ENCODE data around the gene SIDT1.

SIDT1 gene

GRCh38 chr3:113637756-113638155 is 105.4 kb downstream of the SIDT1 start:
- DNase-seq, result no peak

GRCh38 chr3:113638910-113639309 is 106.6 kb downstream of the SIDT1 start:
- no peak for DNase-seq

- no peak for DNase-seq
Observed at GRCh38 chr3:113643583-113643982, 111.2 kb downstream of the SIDT1 start.

- DNase-seq, result no peak
Observed at GRCh38 chr3:113648524-113648923, 116.2 kb downstream of the SIDT1 start.

- no peak for DNase-seq
Observed at GRCh38 chr3:113649174-113649845, 117.0 kb downstream of the SIDT1 start.

GRCh38 chr3:113654310-113654709 is 122.0 kb downstream of the SIDT1 start:
- DNase-seq, result no peak

GRCh38 chr3:113654851-113655250 is 122.5 kb downstream of the SIDT1 start:
- no peak for DNase-seq

- DNase-seq, result no peak
Observed at GRCh38 chr3:113658107-113658506, 125.8 kb downstream of the SIDT1 start.

GRCh38 chr3:113659101-113659541 is 126.8 kb downstream of the SIDT1 start:
- no peak for DNase-seq

- DNase-seq, result no peak
Observed at GRCh38 chr3:113659996-113660395, 127.6 kb downstream of the SIDT1 start.

GRCh38 chr3:113660458-113660857 is 128.1 kb downstream of the SIDT1 start:
- no peak for DNase-seq

- peak; percentile 31 to 43 for DNase-seq
Observed at GRCh38 chr3:113660896-113661295, 128.5 kb downstream of the SIDT1 start.

GRCh38 chr3:113662824-113663223 is 130.5 kb downstream of the SIDT1 start:
- DNase-seq, result no peak

- DNase-seq, result no peak
Observed at GRCh38 chr3:113663324-113663750, 131.0 kb downstream of the SIDT1 start.

- no peak for DNase-seq
Observed at GRCh38 chr3:113663761-113664160, 131.4 kb downstream of the SIDT1 start.

- no peak for DNase-seq
Observed at GRCh38 chr3:113664523-113665094, 132.3 kb downstream of the SIDT1 start.

GRCh38 chr3:113668015-113668414 is 135.7 kb downstream of the SIDT1 start:
- DNase-seq, result peak; percentile 81 to 82

- no peak for DNase-seq
Observed at GRCh38 chr3:113673593-113673992, 141.2 kb downstream of the SIDT1 start.

- DNase-seq, result peak; percentile 22 to 44
Observed at GRCh38 chr3:113676261-113676660, 143.9 kb downstream of the SIDT1 start.

GRCh38 chr3:113677737-113678136 is 145.4 kb downstream of the SIDT1 start:
- no peak for DNase-seq

- no peak for DNase-seq
Observed at GRCh38 chr3:113678773-113679172, 146.4 kb downstream of the SIDT1 start.
